Activated effector memory CD4-positive, alpha-beta T cell treated with anti-CD3 and anti-CD28 coated beads, Interleukin-2, amount 50 U/mL, for 16 hours (primary cell): Measurements from ENCODE around the gene PLEKHM1.

Experiments
- DNase-seq: peaks from one replicate; pipeline ENCODE4 v3.0.0-alpha.2; 2020

PLEKHM1 gene

GRCh38 chr17:45440161-45440778 lies 50.3 kb downstream of the PLEKHM1 start:
- DNase-seq, result no peak

- DNase-seq, result no peak
Measured at GRCh38 chr17:45438931-45439610, 51.5 kb downstream of the PLEKHM1 start.

- peak; percentile 58 for DNase-seq
Measured at GRCh38 chr17:45437465-45438283, 52.8 kb downstream of the PLEKHM1 start.

- peak; percentile 57 for DNase-seq
Measured at GRCh38 chr17:45436625-45437464, 53.7 kb downstream of the PLEKHM1 start.

- peak; percentile 59 for DNase-seq
Measured at GRCh38 chr17:45436161-45436560, 54.4 kb downstream of the PLEKHM1 start.

GRCh38 chr17:45435481-45435880 lies 55.0 kb downstream of the PLEKHM1 start:
- no peak for DNase-seq

- peak; percentile 59 for DNase-seq
Measured at GRCh38 chr17:45433159-45433535, 57.4 kb downstream of the PLEKHM1 start.

GRCh38 chr17:45432405-45433158 lies 57.9 kb downstream of the PLEKHM1 start, which contains the start of gene ARHGAP27:
Gene ARHGAP27 (minus strand): TSS chr17:45432870. CDS start chr17:45430279, 2,591 bp downstream.
- DNase-seq, result peak; percentile 72

- DNase-seq, result peak; percentile 91
Measured at GRCh38 chr17:45431531-45432404, 58.8 kb downstream of the PLEKHM1 start.

GRCh38 chr17:45430738-45431530 lies 59.6 kb downstream of the PLEKHM1 start:
- peak; percentile 75 for DNase-seq

GRCh38 chr17:45430006-45430737 lies 60.3 kb downstream of the PLEKHM1 start:
- peak; percentile 55 for DNase-seq

- peak; percentile 57 for DNase-seq
Measured at GRCh38 chr17:45429339-45430005, 61.0 kb downstream of the PLEKHM1 start.

GRCh38 chr17:45428931-45429338 lies 61.6 kb downstream of the PLEKHM1 start:
- peak; percentile 52 for DNase-seq

GRCh38 chr17:45428050-45428617 lies 62.4 kb downstream of the PLEKHM1 start:
- peak; percentile 93 for DNase-seq

GRCh38 chr17:45427181-45427835 lies 63.2 kb downstream of the PLEKHM1 start:
- DNase-seq, result no peak

- DNase-seq, result no peak
Measured at GRCh38 chr17:45426561-45426960, 64.0 kb downstream of the PLEKHM1 start.

- DNase-seq, result no peak
Measured at GRCh38 chr17:45425984-45426413, 64.5 kb downstream of the PLEKHM1 start.
